Measurements from ENCODE around the gene HLA-DOB.
A peak's percentile ranks its signal among the peaks of the same experiment; 100 is the strongest.

Gene HLA-DOB

DNA sequence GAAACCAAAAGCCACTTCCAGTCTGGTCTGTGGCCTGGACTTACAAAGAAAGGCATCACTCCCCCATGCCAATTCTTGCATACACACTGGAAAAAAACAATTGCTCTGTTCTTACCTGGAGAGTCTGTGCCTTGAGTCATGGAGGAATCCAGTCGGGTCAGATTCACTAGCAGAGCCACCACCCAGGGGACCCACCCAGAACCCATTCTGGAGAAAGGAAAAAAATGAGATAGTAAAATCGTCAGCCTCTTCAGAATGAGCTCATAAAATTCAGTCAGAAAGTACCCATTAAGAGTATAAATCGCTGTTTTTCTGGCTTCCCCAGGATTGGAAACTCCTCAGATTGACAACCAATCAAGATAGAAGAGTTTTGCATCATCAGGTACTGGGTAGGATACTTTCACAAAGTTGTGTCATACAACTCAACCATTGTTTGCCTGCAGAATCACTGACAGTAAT lies at the start of gene HLA-DOB:
HLA-DOB (minus strand) TSS at position 257 of the 459 bp plus-strand sequence; CDS start at position 206, 51 bp downstream.
- no peak for DNase-seq (ENCODE audit: low read depth)

DNA sequence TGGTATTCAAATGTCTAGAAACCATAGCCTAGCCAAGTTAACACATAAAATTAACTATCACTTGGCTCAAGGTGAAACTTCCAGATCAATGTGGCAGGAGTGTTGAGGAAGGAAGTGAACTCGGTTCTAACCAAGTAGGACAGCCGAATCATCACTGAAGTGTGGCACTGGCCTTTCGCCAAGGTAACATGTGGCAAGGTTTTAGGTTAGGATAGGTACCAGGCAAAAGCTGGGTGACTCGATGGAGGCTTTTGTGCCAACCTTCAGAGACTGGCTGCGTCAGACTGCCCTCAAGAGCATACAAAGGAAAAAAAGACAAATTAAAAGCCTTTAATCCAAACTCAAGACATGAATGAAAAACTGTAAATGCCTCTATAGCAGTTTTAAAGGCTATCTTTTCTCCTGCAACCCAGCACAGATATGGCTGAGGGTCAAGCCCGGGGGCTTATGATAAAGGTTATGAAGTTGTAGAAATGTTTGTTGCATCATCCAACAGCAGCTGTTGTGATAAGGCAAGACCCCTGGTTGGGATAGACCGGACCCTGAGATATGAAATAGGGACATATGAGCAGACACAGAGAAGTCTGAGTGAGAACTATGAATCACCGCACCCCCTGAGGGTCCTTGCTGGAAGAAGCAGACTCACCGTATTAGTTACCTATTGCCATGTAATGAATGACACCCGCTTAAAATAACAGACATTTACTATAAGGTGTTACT lies 49.1 kb upstream of the HLA-DOB start:
- no peak for DNase-seq (ENCODE audit: low read depth)

GRCh38 chr6:32862725-32863124 lies 45.9 kb upstream of the HLA-DOB start:
- no peak for DNase-seq (ENCODE audit: low read depth)

GRCh38 chr6:32860674-32861073 lies 43.9 kb upstream of the HLA-DOB start:
- DNase-seq (ENCODE audit: low read depth): no peak

- DNase-seq (ENCODE audit: low read depth): no peak
Observed at GRCh38 chr6:32858194-32858593, 41.4 kb upstream of the HLA-DOB start.

GRCh38 chr6:32857156-32857891 lies 40.5 kb upstream of the HLA-DOB start:
- DNase-seq (ENCODE audit: low read depth): no peak

GRCh38 chr6:32855467-32856174 lies 38.8 kb upstream of the HLA-DOB start:
- no peak for DNase-seq (ENCODE audit: low read depth)

GRCh38 chr6:32854376-32855178 lies 37.8 kb upstream of the HLA-DOB start:
- DNase-seq (ENCODE audit: low read depth): peak; percentile 8

DNA sequence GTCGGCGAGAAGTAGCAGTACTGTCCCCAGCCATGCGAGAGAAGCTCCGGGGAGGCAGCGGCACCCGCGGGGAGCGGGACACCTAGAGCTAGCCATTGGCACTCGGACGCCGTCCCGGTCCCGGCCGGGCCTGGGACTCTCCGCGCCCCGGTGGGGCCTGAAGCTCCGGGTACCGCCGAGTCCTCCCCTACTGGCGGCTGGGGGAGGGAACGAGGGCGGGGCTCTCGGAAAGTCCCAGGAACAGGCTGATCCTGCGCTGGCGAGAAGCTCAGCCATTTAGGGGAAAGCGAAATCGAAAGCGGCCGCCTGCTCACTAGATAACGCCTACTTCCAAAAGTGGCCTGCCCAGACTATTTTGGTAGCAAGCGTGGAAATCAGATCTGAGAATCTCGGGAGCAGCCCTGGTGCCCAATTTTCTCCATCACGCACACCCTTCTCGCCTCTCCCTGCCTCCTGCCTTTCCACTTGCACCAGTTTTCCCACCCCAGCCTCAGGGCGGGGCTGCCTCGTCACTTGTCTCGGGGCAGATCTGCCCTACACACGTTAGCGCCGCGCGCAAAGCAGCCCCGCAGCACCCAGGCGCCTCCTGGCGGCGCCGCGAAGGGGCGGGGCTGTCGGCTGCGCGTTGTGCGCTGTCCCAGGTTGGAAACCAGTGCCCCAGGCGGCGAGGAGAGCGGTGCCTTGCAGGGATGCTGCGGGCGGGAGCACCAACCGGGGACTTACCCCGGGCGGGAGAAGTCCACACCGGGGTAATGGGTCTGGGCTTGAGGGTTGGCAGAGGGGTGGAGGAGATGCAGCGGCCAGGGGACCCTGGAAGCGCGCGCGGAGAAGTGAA lies 37.0 kb upstream of the HLA-DOB start, which contains the start of the genes PSMB9 and TAP1:
PSMB9 (plus strand) TSS at position 652 of the 835 bp plus-strand sequence; CDS start at position 690, 38 bp downstream.
TAP1 (minus strand) TSS at position 164 of the 835 bp plus-strand sequence; CDS start at position 96, 68 bp downstream.
- peak; percentile 75 for DNase-seq (ENCODE audit: low read depth)

DNA sequence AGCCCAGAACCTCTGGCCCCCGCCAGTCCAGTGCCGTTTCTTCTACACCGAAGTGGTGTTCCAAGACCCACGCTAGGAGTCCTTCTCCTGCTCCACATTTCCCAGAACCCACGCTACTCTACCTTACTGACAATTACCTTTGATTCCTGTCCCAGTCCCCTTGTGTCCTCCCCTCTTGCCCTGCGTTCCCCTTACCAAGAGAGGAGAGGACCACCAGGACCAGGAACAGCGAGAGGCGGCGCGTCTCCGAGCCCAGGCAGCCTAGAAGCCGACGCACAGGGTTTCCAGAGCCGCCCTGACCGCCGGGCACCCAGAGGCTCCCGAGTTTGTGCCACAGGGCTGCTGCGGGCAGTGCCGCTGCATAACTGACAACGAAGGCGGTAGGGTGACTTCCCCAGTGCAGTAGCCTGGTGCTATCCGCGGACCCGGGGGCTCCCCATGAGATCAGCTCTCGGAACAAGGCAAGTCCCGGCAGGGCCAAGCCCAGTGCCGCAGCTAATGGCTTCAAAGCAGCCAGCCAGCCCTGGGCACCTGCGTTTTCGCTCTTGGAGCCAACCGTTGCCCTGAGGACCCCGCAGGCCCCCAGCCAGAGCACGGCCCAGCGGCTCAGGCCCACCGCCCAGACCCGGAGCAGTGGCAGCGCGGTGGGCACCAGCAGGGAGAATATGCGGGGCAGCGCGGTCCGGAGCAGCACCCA lies 36.2 kb upstream of the HLA-DOB start:
- peak; percentile 5 for DNase-seq (ENCODE audit: low read depth)

- peak; percentile 3 for DNase-seq (ENCODE audit: low read depth)
Observed at GRCh38 chr6:32852018-32852843, 35.4 kb upstream of the HLA-DOB start.

DNA sequence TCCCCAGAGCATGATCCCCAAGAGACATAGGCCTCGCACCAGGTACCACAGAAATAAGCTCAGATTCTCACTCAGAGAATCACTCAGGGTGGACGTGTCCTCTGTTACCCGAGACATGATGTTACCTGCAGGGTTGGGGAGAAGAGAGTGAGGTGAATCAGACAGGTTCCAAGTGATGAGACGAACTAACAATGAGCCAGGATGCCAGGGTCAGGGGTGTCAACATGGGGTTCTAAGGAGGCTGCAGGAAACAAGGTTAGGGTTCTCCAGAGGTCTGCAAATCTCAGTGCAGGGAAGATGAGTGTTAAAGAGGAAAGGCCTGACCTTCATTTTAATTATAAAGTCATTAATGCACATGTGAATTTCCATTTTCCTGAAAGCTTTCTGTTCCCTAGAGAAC lies 34.2 kb upstream of the HLA-DOB start:
- DNase-seq (ENCODE audit: low read depth): no peak

- DNase-seq (ENCODE audit: low read depth): no peak
Observed at GRCh38 chr6:32849126-32849525, 32.3 kb upstream of the HLA-DOB start.

- no peak for DNase-seq (ENCODE audit: low read depth)
Observed at GRCh38 chr6:32847795-32848194, 31.0 kb upstream of the HLA-DOB start.

- DNase-seq (ENCODE audit: low read depth): no peak
Observed at GRCh38 chr6:32847004-32847403, 30.2 kb upstream of the HLA-DOB start.

- no peak for DNase-seq (ENCODE audit: low read depth)
Observed at GRCh38 chr6:32845384-32845884, 28.6 kb upstream of the HLA-DOB start.

DNA sequence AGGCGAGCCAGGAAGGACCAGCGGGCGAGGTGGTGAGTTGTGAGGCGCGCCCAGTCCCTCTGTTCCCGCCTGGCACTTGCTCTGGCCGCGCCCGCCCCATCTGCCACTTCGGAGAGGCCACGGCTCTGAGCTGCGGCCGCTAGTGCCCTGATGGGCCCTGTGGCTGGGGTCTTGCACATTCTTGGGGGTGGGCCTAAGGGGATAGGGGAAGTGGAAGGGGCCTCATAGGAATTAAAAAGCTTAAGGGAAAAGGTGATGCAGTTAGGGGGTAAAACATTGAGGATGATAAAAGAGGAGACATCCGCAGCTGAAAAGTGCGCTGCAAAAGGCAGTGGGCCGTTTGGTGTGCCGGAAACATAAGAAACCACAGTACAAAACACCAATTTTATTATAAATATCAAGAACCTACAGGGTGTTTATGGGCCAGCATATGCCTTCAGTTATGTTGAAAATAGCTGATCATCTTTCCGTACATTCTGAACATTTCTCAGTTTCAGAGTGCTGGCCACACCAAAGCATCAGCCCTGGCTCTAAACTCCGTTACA lies 28.1 kb upstream of the HLA-DOB start:
- no peak for DNase-seq (ENCODE audit: low read depth)

DNA sequence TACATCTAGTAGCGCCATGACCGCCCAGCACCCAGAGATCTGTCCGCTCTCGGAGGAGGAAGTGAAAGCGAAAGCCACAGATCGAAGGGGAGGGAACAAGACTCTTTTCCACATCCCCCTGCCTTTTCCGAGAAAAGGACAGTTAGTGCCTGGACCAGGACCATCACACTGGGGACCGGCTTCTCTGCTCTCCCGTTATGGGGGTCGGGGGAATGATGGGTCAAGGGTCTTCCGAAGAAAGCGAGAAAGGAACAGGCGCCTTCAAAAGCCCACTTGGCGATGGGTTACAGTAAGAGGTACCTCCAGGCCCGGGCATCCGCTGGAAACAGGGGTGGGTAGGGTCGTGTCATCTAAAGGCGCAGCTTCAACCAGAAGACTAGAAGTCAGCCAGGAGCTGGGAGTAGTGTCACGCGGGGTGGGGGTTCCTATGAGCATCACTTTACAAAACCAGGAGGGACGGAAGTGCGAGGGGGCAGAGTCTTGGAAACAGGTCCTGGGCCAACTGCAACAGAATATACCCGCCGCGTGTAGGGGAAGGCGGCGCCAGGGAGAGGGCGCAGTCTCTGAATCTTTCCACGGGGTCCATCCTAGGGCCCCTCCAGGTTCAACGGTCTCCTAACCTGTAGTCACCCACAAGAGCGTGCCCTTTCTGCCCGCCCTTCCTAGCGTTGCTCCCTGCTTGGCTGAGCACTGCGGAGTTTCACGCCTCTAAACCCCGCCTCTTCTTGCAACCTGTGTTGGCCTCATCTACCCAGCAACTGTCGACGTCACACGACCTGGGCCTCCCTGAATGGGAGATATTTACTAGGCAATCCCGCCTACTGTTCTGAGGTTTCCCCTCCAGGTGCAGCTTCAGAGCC lies 27.4 kb upstream of the HLA-DOB start, which contains the start of gene PSMB8:
PSMB8 (minus strand) TSS at position 69 of the 860 bp plus-strand sequence; CDS start at position 18, 51 bp downstream.
- DNase-seq (ENCODE audit: low read depth): peak; percentile 71
